Activated CD8-positive, alpha-beta memory T cell treated with anti-CD3 and anti-CD28 coated beads for 24 hours (primary cell): ENCODE measurements around the gene LRIT2.
"Not testable (repeated sequence)": the region's sequence is repeated elsewhere in the genome, so short reads cannot be mapped to it uniquely, and the experiment has no call there.

ENCODE experiments used
- DNase-seq: peaks from one replicate; pipeline ENCODE4 v3.0.0-alpha.2; 2020

The LRIT2 gene

DNA sequence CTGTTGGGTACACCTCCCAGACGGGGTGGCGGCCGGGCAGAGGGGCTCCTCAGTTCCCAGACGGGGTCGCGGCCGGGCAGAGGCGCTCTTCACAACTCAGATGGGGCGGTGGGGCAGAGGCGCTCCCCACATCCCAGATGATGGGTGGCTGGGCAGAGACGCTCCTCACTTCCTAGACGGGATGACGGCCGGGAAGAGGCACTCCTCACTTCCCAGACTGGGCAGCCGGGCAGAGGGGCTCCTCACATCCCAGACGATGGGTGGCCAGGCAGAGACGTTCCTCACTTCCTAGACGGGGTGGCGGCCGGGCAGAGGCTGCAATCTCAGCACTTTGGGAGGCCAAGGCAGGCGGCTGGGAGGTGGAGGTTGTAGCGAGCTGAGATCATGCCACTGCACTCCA is 45.0 kb downstream of the LRIT2 start:
- not testable (repeated sequence) for DNase-seq

GRCh38 chr10:84179059-84179710 is 46.2 kb downstream of the LRIT2 start:
- DNase-seq = peak; percentile 54

- peak; percentile 47 for DNase-seq
Measured at GRCh38 chr10:84178160-84178609, 47.2 kb downstream of the LRIT2 start.

DNA sequence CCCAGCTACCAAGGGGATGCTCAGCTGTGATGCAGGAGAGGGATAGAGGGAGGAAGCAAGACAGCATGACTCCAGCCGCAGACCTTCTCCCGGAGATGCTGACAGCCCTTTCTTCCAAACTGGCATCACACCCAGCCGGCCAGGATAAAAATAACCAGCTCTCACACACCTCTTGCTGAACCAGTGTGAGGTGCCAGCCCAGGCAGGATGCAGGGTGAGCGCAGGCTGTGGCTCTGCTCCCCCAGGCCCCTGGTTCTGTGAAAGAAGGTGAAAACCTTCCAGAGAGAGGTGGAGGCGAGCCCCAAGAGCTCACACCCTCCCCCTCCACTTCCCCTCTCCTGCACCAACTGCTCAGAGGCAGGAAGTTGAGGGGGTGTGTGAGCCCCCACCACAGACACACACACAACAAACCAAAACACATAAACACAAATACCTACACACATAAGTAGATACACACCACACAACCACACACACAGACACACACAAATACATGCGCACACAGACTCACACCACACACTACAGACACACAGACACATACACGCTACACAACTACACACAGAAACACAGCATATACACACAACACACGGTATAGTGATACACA is 47.7 kb downstream of the LRIT2 start:
- DNase-seq = peak; percentile 73

- DNase-seq = no peak
Measured at GRCh38 chr10:84176836-84177474, 48.4 kb downstream of the LRIT2 start.

DNA sequence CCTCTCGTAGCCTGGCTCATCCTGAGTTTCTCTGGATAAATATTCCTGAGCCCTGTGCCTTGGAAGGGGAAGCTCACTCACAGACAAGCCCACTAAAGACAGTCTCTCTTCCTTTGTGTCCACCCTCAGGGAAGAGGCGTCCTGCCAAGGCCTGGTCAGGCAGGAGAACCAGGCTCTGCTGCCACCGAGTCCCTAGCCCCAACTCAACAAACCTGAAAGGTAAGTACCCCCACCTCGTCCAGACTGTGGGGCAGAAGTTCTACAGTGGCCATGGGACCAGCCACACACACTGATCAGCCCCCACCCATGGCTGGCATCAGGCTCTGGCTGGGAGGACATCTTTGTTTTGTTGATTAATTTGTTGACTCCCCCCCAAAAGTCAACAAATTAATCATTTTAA is 49.0 kb downstream of the LRIT2 start:
- DNase-seq = peak; percentile 50

GRCh38 chr10:84175436-84175835 is 49.9 kb downstream of the LRIT2 start:
- DNase-seq = peak; percentile 11

- DNase-seq = peak; percentile 32
Measured at GRCh38 chr10:84173501-84173929, 51.8 kb downstream of the LRIT2 start, which contains the start of gene GPR15LG. Gene GPR15LG, plus strand, starts transcription at chr10:84173801. Its CDS starts 51 bp downstream, at chr10:84173852.

DNA sequence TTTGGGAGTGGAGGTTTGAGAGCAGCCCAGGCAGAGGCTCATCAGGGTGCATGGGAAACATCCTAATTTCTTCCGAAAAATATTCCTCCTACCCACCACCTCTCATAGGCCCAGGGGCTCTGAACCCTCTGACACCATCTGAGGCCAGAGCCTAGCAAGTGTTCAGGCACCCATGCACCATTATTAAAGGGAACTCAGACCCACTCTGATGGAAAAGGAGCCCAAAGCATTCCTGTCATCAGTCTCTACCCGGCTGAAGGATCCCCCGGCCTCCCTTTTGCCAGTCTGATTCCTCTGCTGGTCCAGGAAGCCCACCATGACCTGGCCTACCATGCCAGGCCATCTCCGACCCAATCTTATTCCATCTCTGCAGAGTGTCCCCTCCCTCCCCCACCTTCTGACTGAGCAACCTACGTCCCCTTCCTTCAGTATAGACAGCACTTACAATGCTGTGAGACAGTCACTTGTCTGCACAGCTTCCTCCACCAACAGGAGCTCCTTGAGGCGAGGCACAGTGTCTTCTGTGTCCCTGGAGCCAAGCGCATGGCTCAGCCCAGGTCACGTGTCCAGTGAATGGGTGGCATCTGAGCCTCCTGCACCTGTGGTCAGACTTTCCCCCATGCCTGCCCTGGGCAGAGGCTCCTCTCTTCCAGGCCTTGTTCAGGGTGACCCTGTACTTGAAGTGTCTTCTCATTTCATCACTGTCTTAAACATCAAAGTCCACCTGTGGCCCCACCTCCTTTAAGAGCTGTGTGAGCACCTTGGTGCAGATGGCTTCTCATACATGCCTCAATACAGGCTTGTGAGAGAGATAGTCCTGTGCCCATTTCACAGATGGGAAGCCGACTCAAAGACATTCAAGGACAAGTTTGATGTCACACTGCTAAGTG is 52.6 kb downstream of the LRIT2 start:
- peak; percentile 44 for DNase-seq

- peak; percentile 41 for DNase-seq
Measured at GRCh38 chr10:84171700-84172466, 53.5 kb downstream of the LRIT2 start.

DNA sequence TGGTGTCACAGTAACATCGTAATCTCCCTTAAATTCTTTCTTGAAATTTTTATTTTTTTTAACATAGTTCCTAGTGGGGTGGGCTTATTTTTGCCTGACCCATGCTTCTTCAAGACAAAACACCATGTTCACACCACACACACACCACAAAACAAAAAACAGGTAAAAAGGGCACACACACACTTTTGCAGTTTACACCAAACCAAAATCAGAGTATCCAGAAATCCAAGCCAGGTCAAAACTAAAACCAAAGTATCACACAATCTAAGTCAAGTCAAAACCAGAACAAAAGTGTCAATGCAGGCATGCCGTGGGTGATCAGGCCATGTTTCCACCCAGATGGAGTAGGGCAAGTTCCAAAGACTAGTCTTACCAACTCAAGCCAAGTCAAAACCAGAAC is 54.1 kb downstream of the LRIT2 start:
- DNase-seq = not testable (repeated sequence)
